Hepatocyte (in vitro differentiated cells): ENCODE results near the gene PDE11A.

Experiments
- CTCF ChIP-seq: fragments of 200-600 bp; sonication (generic); IDR thresholded peaks from 2 replicates; pipeline ENCODE4 v1.5.1; 2016; ENCODE audit warnings: antibody characterized with exemption, mild to moderate bottlenecking; ENCODE audit not compliant: poor library complexity
- EZH2phosphoT487 ChIP-seq: fragments of 200-600 bp; sonication (generic); IDR thresholded peaks from one replicate; pipeline ENCODE4 v1.6.1; 2018; ENCODE audit warnings: antibody characterized with exemption, mild to moderate bottlenecking, low read depth, moderate library complexity; ENCODE audit not compliant: unreplicated experiment, severe bottlenecking

GRCh38 chr2:177989029-177989885, 83.3 kb downstream of the PDE11A start:
- TF ChIP-seq CTCF, result no peak
- TF ChIP-seq EZH2phosphoT487, result no peak
